Smooth muscle cell (in vitro differentiated cells): ENCODE measurements around the gene ANAPC2. TPM values are rescaled to one million over a fixed set of nuclear protein-coding genes. Genes with fewer than 3 reads are reported as not detected.

Experiments used
- DNase-seq: peaks from one replicate; lab custom pipeline; 2025; ENCODE audit not compliant: unreplicated experiment; lab: John Stamatoyannopoulos, UW
- H2AFZ ChIP-seq: fragments of 200-600 bp; sonication (generic); 2 replicates; pipeline ENCODE4 v1.6.0; 2016; ENCODE audit warnings: antibody characterized with exemption, low read depth, mild to moderate bottlenecking
- H3F3A ChIP-seq: fragments of 200-600 bp; sonication (generic); 2 replicates; pipeline ENCODE4 v1.6.0; 2017; ENCODE audit warnings: antibody characterized with exemption, low read depth
- H3K27ac ChIP-seq: fragments of 200-600 bp; sonication (generic); 2 replicates; pipeline ENCODE4 v1.5.1; 2016; ENCODE audit warnings: low read depth, mild to moderate bottlenecking
- H3K27me3 ChIP-seq: fragments of 200-600 bp; sonication (generic); 2 replicates; pipeline ENCODE4 v1.6.1; 2016; ENCODE audit warnings: low read depth, mild to moderate bottlenecking
- H3K36me3 ChIP-seq: fragments of 200-600 bp; sonication (generic); 2 replicates; pipeline ENCODE4 v1.5.1; 2016; ENCODE audit warnings: low read depth
- H3K4me1 ChIP-seq: fragments of 200-600 bp; sonication (generic); 2 replicates; pipeline ENCODE4 v1.5.1; 2016; ENCODE audit warnings: low read depth
- H3K4me2 ChIP-seq: fragments of 200-600 bp; sonication (generic); 2 replicates; pipeline ENCODE4 v1.6.0; 2016; ENCODE audit warnings: mild to moderate bottlenecking
- H3K4me3 ChIP-seq: fragments of 200-600 bp; sonication (generic); 2 replicates; pipeline ENCODE4 v1.5.1; 2016; ENCODE audit warnings: mild to moderate bottlenecking
- H3K79me2 ChIP-seq: fragments of 200-600 bp; sonication (generic); 2 replicates; pipeline ENCODE4 v1.6.0; 2016; ENCODE audit warnings: low read depth, mild to moderate bottlenecking
- H3K9ac ChIP-seq: fragments of 200-600 bp; sonication (generic); 2 replicates; pipeline ENCODE4 v1.6.0; 2016; ENCODE audit warnings: low read depth
- H3K9me3 ChIP-seq: fragments of 200-600 bp; sonication (generic); replicated peaks from 2 replicates; pipeline ENCODE4 v1.5.1; 2016; ENCODE audit warnings: low read depth
- H4K20me1 ChIP-seq: fragments of 200-600 bp; sonication (generic); 2 replicates; pipeline ENCODE4 v1.6.0; 2016; ENCODE audit warnings: low read depth
- CTCF ChIP-seq: fragments of 200-600 bp; sonication (generic); IDR thresholded peaks from 2 replicates; pipeline ENCODE4 v1.5.1; 2017; ENCODE audit warnings: borderline replicate concordance, mild to moderate bottlenecking, antibody characterized with exemption; ENCODE audit not compliant: insufficient read depth, poor library complexity, severe bottlenecking
- WGBS: methylation state at CpG from one replicate; pipeline ENCODE4 v1.1.7; 2016; ENCODE audit warnings: low lambda C conversion rate; 5-methylcytosine and 5-hydroxymethylcytosine counted together
- polyA plus RNA-seq: library from polyadenylated mRNA; unstranded; fragments of >200 nt; fragmentation: Nextera tagmentation; extraction: Ambion mirVana; gene quantifications from 2 replicates; pipeline ENCODE4 v1.2.1, GENCODE V29; 2016
- total RNA-seq: library from RNA; depleted of rRNA; stranded (reverse); fragments of >200 nt; gene quantifications from 2 replicates; pipeline ENCODE4 v1.2.3, GENCODE V29; 2014

The ANAPC2 gene
- total and polyA plus RNA-seq, 2 experiments from 2014 or later = 6.6 to 12.6 TPM

DNA sequence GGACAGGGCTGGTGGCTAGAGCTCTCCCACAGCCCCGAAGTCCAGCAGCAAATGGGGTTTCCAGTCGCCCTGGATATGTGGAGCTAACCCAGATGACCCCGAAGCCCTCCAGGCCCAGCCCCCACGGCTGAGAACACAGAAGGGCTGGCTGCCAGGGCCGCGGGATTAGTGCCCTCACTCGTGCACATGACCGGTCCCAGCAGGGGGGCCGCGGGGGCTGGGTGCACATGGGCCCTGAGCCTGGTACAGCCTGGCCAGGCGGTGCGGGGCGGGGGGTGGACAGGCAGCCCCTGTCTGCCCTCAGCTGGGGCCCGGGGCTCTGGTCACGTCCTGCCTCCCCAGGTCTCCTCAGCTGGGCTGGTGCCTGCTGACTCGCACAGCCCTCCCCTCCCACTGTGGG is 6.0 kb upstream of the ANAPC2 start:
- Histone ChIP-seq H3K27me3 (no peaks in the 10 kb centered on the region), H3K36me3 (no peaks in the 10 kb centered on the region), H3K4me1 (peaks cover 15% of the 10 kb centered on the region), H4K20me1 (peaks cover 67% of the 10 kb centered on the region), H3K4me2 (no peak overlapping the region), H2AFZ (no peak overlapping the region), H3K9me3 (no peaks in the 10 kb centered on the region), H3K9ac (no peak overlapping the region), H3K4me3 (no peak overlapping the region), H3K27ac (no peak overlapping the region), H3K79me2 (peaks cover 52% of the 10 kb centered on the region), H3F3A (peaks cover 10% of the 10 kb centered on the region)
- DNase-seq = no peak
- no peak for TF ChIP-seq CTCF
- 92% methylated on average over 15 of the region's 16 CpGs for WGBS

GRCh38 chr9:137193771-137194170 is 5.4 kb upstream of the ANAPC2 start:
- H3K79me2 ChIP-seq = peaks cover 49% of the 10 kb centered on the region
- H3K36me3 ChIP-seq = no peaks in the 10 kb centered on the region
- 92% methylated on average over 14 of the region's 14 CpGs for WGBS
- TF ChIP-seq CTCF = no peak
- H4K20me1 ChIP-seq = peaks cover 63% of the 10 kb centered on the region
- no peak overlapping the region for H3K4me2 ChIP-seq
- DNase-seq = no peak
- no peak overlapping the region for H2AFZ ChIP-seq
- peaks cover 11% of the 10 kb centered on the region for H3K4me1 ChIP-seq
- no peaks in the 10 kb centered on the region for H3K9me3 ChIP-seq
- H3K9ac ChIP-seq = no peak overlapping the region
- no peak overlapping the region for H3K27ac ChIP-seq
- H3F3A ChIP-seq = peaks cover 12% of the 10 kb centered on the region
- no peaks in the 10 kb centered on the region for H3K27me3 ChIP-seq
- no peak overlapping the region for H3K4me3 ChIP-seq

GRCh38 chr9:137192859-137193258 is 4.5 kb upstream of the ANAPC2 start:
- Histone ChIP-seq H3K9ac (no peak overlapping the region), H3F3A (peaks cover 12% of the 10 kb centered on the region), H3K9me3 (no peaks in the 10 kb centered on the region), H3K27me3 (no peaks in the 10 kb centered on the region), H3K36me3 (no peaks in the 10 kb centered on the region), H3K4me2 (no peak overlapping the region), H4K20me1 (peaks cover 54% of the 10 kb centered on the region), H3K4me1 (peaks cover 9% of the 10 kb centered on the region), H3K79me2 (peaks cover 45% of the 10 kb centered on the region), H3K27ac (no peak overlapping the region), H2AFZ (no peak overlapping the region), H3K4me3 (no peak overlapping the region)
- no peak for TF ChIP-seq CTCF
- WGBS = 88% methylated on average over 2 of the region's 2 CpGs
- DNase-seq = no peak

- Histone ChIP-seq H4K20me1 (peaks cover 49% of the 10 kb centered on the region), H3K9ac (no peak overlapping the region), H3K4me2 (no peak overlapping the region), H3K4me3 (no peak overlapping the region), H3K27me3 (no peaks in the 10 kb centered on the region), H3K79me2 (peaks cover 45% of the 10 kb centered on the region), H3K36me3 (no peaks in the 10 kb centered on the region), H3K27ac (no peak overlapping the region), H3K4me1 (peaks cover 12% of the 10 kb centered on the region), H2AFZ (no peak overlapping the region), H3F3A (peaks cover 12% of the 10 kb centered on the region), H3K9me3 (no peaks in the 10 kb centered on the region)
- TF ChIP-seq CTCF = no peak
- no peak for DNase-seq
- WGBS = 94% methylated on average over 10 of the region's 10 CpGs
Observed at GRCh38 chr9:137192448-137192780, 4.1 kb upstream of the ANAPC2 start.
